ENCODE measurements around the gene LRRC47. TPM values are rescaled to one million over a fixed set of nuclear protein-coding genes. Genes with fewer than 3 reads are reported as not detected.

The LRRC47 gene
- polyA plus RNA-seq, 1 of the 3 experiments (the other 2 are of a cell fraction), result 34.6 TPM

DNA sequence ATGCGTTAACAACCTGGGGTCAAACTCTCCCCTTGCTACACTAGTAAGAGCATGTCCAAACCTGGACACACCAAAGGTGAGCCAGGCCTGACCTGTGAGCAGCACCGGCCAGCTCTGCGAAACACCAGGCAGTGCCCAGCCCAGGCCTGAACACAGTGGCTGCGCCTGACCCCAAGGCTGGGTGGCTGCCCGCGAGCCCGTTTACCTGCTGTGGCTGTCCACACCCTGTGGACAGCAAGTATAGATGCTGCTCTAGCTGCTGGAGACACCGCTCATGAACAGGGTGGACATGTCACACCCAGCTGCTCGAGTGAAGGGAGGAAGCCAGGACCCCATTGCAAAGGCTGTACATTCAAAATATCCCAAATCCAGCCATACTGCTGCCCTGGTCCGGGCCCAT lies 51.7 kb downstream of the LRRC47 start:
- POLR2A ChIA-PET, result no interaction called here
- H3F3A ChIP-seq (replicated peaks; ENCODE audit: insufficient read depth), result peaks cover 10% of the 10 kb centered on the region

More for the DNA sequence above, 51.7 kb downstream of the LRRC47 start:
- Histone ChIP-seq H3K27ac (ENCODE audit: low read depth in 2 of 2, low read length in 1 of 2) (no peak overlapping the region), H3K36me3 (replicated peaks in 1 of 2; ENCODE audit: control insufficient read depth in 1 of 2, insufficient read depth in 2 of 2, low read length in 1 of 2) (peaks cover 7 to 22% of the 10 kb centered on the region in 2 experiments), H3K79me2 (ENCODE audit: insufficient read depth) (peaks cover 4% of the 10 kb centered on the region; the same call in 1 of the 2 replicates), H3K4me2 (no peak overlapping the region), H3K9ac (no peak overlapping the region), H3K9me2 (no peaks in the 10 kb centered on the region), H4K20me1 (ENCODE audit: insufficient read depth) (no peaks in the 10 kb centered on the region), H3K9me3 (no peaks in the 10 kb centered on the region), H3K4me1 (ENCODE audit: control insufficient read depth in 1 of 2, insufficient read depth in 2 of 2, low read depth in 1 of 2, low read length in 1 of 2) (peaks cover 0 to 30% of the 10 kb centered on the region in 2 experiments; a peak in 1 of 4 replicates), H2AFZ (ENCODE audit: low read depth) (no peak overlapping the region), H3K4me3 (ENCODE audit: low read depth in 2 of 2, low read length in 1 of 2) (no peak overlapping the region), H3K27me3 (ENCODE audit: insufficient read depth) (no peaks in the 10 kb centered on the region)
- WGBS (ENCODE audit: low lambda C conversion rate), result 96% methylated on average over 2 of the region's 10 CpGs
- TF ChIP-seq CTCF (IDR thresholded peaks at IDR 0.05) (no peak), EP300 (IDR thresholded peaks at IDR 0.05; ENCODE audit: borderline replicate concordance in 1 of 2, low read depth in 1 of 2, low read length in 1 of 2) (no peak), RAD21 (IDR thresholded peaks at IDR 0.05; ENCODE audit: low read length) (no peak), ELF1 (IDR thresholded peaks at IDR 0.05) (no peak), FOXM1 (IDR thresholded peaks at IDR 0.05; ENCODE audit: low read depth) (no peak), YY1 (IDR thresholded peaks at IDR 0.05; ENCODE audit: low read depth) (no peak), GABPA (IDR thresholded peaks at IDR 0.05; ENCODE audit: low read depth) (no peak), MXI1 (IDR thresholded peaks at IDR 0.05; ENCODE audit: low read depth, low read length) (no peak), CHD2 (IDR thresholded peaks at IDR 0.05; ENCODE audit: low read length, partially characterized antibody) (no peak), NRF1 (IDR thresholded peaks at IDR 0.05; ENCODE audit: low read depth, low read length) (no peak), SIN3A (IDR thresholded peaks at IDR 0.05; ENCODE audit: borderline replicate concordance, low read depth, low read length) (no peak), FOXJ3 (CRISPR knock-in tag; IDR thresholded peaks at IDR 0.05) (no peak), EZH2phosphoT487 (IDR thresholded peaks at IDR 0.05; ENCODE audit: borderline replicate concordance, low read depth) (no peak), USF1 (IDR thresholded peaks at IDR 0.05; ENCODE audit: borderline replicate concordance, low read depth) (no peak), RXRA (IDR thresholded peaks at IDR 0.05; ENCODE audit: borderline replicate concordance, low read depth) (no peak)
- TF ChIP-seq, protein P1, sequence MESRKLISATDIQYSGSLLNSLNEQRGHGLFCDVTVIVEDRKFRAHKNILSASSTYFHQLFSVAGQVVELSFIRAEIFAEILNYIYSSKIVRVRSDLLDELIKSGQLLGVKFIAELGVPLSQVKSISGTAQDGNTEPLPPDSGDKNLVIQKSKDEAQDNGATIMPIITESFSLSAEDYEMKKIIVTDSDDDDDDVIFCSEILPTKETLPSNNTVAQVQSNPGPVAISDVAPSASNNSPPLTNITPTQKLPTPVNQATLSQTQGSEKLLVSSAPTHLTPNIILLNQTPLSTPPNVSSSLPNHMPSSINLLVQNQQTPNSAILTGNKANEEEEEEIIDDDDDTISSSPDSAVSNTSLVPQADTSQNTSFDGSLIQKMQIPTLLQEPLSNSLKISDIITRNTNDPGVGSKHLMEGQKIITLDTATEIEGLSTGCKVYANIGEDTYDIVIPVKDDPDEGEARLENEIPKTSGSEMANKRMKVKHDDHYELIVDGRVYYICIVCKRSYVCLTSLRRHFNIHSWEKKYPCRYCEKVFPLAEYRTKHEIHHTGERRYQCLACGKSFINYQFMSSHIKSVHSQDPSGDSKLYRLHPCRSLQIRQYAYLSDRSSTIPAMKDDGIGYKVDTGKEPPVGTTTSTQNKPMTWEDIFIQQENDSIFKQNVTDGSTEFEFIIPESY (IDR thresholded peaks at IDR 0.05; ENCODE audit: borderline replicate concordance, low read depth), result no peak
- TF ChIP-seq, protein P2, sequence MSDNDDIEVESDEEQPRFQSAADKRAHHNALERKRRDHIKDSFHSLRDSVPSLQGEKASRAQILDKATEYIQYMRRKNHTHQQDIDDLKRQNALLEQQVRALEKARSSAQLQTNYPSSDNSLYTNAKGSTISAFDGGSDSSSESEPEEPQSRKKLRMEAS (IDR thresholded peaks at IDR 0.05; ENCODE audit: low read depth), result no peak
- TF ChIP-seq, protein P3, sequence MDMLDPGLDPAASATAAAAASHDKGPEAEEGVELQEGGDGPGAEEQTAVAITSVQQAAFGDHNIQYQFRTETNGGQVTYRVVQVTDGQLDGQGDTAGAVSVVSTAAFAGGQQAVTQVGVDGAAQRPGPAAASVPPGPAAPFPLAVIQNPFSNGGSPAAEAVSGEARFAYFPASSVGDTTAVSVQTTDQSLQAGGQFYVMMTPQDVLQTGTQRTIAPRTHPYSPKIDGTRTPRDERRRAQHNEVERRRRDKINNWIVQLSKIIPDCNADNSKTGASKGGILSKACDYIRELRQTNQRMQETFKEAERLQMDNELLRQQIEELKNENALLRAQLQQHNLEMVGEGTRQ (IDR thresholded peaks at IDR 0.05; ENCODE audit: borderline replicate concordance, low read depth, low read length), result no peak
- DNase-seq, result no peak
- CTCF ChIA-PET, result interaction anchor here (1.0 to 1.4 kb wide), 2 partner anchors 20 to 31 kb away, joined by 3 to 4 read pairs; no protein-coding TSS in a partner anchor

Measured in SK-N-SH (cell line).